HG03135 (cell line): ENCODE data around the gene ATP5ME.
"Not testable (repeated sequence)": the region's sequence is repeated elsewhere in the genome, so short reads cannot be mapped to it uniquely, and the experiment has no call there.

Experiments used
- ATAC-seq: cut with Tn5 transposase; IDR thresholded peaks from one replicate; pipeline ENCODE4 v1.9.1; 2021; ENCODE audit warnings: mild to moderate bottlenecking, moderate library complexity; ENCODE audit not compliant: unreplicated experiment

The ATP5ME gene

DNA sequence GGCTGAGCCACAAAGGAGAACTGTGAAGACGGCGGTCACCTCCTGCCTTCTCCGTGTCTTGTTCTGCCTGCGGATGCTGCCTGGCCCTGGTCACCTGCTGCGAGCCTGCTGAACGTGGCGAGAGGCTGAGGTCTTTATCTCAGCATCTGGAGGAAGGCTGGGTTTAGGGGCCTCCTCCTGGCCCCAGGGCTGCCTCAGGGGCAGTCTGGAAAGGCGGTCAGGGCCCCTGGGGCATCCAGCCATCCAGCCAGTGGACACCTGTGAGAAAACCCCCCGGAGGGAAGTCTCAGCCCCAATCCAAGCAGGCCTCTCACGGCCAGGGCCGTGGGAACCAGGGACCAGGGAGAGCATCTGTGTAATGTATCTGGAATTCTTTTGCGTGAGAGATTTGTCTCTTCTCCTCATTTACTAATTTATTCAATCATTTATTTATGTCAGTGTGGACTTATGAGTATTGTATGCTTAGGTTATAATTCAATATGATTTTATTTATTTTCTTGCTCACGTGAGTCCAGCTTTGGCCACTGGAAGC, 37.4 kb downstream of the ATP5ME start:
- ATAC-seq = no peak

GRCh38 chr4:635851-636627, 38.0 kb downstream of the ATP5ME start:
- no peak for ATAC-seq

DNA sequence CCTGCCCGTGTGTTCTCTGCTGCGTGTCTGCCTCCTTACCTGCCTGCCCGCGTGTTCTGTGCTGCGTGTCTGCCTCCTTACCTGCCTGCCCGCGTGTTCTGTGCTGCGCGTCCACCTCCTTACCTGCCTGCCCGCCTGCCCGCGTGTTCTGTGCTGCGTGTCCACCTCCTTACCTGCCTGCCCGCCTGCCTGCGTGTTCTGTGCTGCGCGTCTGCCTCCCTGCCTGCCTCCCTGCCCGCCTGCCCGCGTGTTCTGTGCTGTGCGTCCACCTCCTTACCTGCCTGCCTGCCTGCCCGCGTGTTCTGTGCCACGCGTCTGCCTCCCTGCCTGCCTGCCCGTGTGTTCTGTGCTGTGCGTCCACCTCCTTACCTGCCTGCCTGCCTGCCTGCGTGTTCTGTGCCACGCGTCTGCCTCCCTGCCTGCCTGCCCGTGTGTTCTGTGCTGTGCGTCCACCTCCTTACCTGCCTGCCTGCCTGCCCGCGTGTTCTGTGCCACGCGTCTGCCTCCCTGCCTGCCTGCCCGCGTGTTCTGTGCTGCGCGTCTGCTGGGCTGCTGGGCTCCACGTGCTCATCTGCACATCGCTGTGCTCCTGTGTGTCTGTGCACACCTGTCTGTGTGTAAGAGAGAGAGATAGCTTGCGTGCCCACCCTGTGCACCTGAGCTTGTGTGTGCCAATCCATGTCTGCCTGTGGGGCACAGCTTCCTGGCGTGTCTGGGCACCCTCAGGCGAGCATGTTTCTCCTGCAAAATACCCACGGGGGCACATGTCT, 38.8 kb downstream of the ATP5ME start:
- ATAC-seq = not testable (repeated sequence)

DNA sequence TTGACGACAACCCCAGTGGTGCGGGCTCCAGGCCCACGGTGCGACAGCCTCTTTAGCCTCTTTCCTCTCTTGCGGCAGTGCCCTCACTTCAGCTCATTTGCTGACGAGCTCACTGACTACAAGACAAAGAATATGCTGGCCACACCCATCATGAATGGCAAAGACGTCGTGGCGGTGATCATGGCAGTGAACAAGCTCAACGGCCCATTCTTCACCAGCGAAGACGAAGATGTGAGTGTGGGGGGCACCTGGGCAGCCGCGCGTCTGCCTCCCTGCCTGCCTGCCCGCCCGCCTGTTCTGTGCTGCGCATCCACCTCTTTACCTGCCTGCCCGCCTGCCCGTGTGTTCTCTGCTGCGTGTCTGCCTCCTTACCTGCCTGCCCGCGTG, 39.5 kb downstream of the ATP5ME start:
- no peak for ATAC-seq

DNA sequence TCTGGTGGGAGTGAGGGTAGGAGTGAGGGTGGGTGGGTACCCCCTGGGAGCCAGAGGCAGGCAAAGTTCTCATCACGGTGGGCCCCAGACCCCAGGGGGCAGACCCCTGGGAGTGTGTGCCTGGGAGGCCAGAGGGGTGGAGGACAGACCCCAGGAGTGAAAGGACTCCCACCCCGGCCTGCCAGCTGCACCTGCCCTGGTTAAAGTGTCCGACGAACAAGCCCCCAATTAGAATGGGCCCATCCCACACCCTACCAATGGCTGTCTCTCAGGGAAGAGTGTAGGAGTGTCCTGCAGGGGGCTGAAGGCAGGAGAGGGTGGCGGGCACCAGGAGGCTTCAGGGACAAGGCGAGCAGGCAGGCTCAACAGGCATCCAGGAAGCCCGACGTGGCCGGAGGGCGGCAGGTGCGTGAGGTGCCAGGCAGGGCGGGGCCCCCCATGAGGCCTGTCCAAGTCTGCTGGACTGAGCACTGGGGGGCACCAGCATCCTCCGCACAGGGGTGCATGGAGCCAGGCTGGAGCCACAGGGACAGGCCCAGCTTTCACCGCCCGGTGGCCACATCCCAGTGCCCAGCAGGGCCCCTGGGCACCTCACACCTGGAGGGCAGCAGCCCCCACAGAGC, 40.0 kb downstream of the ATP5ME start:
- ATAC-seq = no peak

GRCh38 chr4:633406-633805, 40.7 kb downstream of the ATP5ME start:
- no peak for ATAC-seq

DNA sequence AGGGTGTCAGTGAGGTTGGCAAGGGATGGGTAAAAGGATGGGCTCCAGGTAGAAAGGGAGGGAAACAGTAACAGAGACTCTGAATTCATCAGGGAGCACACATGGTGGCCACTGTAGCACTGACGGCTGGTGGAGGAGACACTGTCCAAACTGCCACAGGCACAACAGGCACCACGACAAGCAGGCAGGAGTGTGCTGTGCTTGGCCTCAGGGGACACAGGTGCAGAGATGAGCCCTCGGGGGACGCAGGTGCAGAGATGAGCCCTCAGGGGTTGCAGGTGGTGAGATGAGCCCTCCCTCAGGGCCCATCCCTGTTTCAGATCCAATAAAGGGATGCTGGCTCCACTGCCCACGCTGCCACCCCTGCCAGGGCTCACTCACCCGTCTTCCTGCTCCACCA, 41.1 kb downstream of the ATP5ME start:
- no peak for ATAC-seq

GRCh38 chr4:632196-632790, 41.8 kb downstream of the ATP5ME start:
- no peak for ATAC-seq

GRCh38 chr4:630656-631055, 43.4 kb downstream of the ATP5ME start:
- ATAC-seq = no peak

DNA sequence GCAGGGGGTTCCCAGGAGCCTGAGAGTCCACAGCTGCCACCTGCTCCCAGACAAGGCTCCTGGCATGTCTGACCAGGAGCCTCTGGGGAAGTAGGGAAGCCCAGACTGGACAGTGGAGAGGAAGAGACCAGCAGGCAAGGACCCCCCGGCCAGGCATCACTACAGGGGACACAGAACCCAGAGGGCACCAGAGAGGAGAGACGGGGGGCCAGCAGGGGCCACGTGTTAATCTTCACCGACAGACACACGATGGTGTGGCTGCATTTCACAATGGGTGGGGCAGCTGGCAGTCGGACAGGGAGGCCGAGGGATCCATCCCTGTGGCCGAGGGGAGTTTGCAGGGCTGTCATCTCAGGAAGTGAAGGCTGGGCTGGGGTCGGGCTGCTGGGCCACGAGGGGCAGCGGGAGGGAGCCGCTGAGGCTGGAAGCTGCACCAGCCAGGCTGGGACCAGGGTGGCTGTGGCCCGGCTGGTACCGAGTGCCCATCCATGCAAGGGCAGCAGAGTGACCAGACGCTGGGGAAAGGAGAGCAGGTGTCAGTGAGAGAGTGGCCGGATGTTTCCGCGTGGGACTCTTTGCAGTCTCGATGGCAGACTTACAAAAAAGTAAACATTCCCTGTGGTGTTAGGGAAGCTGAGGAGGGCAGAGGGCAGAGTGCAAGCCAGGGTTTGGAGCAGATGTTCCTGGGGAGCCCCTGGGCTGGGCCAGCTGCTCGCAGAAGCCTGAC, 44.0 kb downstream of the ATP5ME start:
- no peak for ATAC-seq

GRCh38 chr4:629636-629914, 44.5 kb downstream of the ATP5ME start:
- ATAC-seq = no peak

- ATAC-seq = no peak
Measured at GRCh38 chr4:628821-629635, 45.0 kb downstream of the ATP5ME start.

GRCh38 chr4:628311-628741, 45.8 kb downstream of the ATP5ME start:
- no peak for ATAC-seq

DNA sequence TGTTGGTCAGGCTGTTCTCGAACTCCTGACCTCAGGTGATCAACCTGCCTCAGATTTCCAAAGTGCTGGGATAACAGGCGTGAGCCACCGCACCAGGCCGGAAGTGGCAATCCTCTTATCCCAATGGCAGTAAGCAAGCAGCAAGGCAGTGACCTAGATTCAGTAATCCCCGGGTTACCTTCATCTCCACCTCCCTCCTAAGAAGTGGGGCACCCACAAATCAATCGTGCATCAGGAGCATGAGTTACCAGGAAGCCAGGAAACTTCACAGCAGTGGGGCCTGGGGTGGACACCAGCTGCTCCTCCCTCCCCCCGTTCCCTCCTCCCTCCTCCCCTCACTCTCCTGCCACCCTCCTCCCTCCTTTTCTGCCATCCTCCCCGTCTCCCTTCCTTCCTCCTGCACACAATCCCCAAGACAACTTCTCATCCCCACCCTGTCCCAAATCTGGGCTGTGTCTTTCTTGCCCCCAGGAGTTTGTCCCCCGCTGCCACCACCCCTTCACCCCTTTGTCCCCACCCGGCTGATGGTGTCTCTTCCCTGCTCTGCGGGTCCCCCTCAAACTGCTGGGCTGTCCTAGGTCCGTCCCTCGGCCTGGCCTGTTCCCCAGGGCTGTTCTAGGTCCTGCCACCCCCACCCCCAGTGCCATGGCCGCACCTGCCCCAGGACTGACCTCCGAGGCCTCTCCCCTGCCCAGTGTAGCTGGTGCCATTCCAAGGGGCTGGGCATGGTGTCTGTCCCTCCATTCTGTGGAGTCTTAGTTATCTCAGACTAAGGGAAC, 46.5 kb downstream of the ATP5ME start:
- ATAC-seq = no peak

GRCh38 chr4:626201-627091, 47.6 kb downstream of the ATP5ME start:
- no peak for ATAC-seq

GRCh38 chr4:625631-626161, 48.4 kb downstream of the ATP5ME start:
- ATAC-seq = no peak

GRCh38 chr4:624705-625590, 49.1 kb downstream of the ATP5ME start, which contains the start of gene PDE6B:
PDE6B (plus strand) TSS chr4:625573; CDS start chr4:625627, 54 bp downstream.
- no peak for ATAC-seq
